ENCODE measurements around the gene RALGPS2.

DNA sequence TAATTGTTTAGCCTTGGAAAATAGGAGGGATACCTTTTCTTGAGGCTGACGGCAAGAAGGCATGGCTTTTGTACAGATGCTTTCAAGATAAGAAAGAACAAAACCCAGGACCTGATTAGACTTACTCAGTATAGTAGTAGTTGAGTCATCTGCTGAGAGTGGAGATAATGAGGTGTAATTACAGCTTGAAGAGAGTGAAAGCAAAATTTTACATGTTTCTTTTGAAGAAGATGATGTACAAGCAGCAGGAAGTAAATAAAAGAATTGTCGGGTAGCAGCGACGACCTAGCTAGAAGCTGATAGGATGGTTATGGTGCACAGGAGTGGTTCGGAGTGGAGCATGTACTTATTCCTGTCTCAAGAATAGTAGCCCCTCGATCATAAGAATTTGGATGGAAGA is 139.3 kb downstream of the RALGPS2 start:
- no peak for TF ChIP-seq POLR2AphosphoS5 (IDR thresholded peaks at IDR 0.05; ENCODE audit: low read depth)
- TF ChIP-seq, protein P1, sequence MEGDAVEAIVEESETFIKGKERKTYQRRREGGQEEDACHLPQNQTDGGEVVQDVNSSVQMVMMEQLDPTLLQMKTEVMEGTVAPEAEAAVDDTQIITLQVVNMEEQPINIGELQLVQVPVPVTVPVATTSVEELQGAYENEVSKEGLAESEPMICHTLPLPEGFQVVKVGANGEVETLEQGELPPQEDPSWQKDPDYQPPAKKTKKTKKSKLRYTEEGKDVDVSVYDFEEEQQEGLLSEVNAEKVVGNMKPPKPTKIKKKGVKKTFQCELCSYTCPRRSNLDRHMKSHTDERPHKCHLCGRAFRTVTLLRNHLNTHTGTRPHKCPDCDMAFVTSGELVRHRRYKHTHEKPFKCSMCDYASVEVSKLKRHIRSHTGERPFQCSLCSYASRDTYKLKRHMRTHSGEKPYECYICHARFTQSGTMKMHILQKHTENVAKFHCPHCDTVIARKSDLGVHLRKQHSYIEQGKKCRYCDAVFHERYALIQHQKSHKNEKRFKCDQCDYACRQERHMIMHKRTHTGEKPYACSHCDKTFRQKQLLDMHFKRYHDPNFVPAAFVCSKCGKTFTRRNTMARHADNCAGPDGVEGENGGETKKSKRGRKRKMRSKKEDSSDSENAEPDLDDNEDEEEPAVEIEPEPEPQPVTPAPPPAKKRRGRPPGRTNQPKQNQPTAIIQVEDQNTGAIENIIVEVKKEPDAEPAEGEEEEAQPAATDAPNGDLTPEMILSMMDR (conservative IDR thresholded peaks at IDR 0.05; ENCODE audit: low read depth in 2 of 2): no peak
- no peak for TF ChIP-seq EZH2phosphoT487 (IDR thresholded peaks at IDR 0.05; ENCODE audit: unreplicated experiment)
- no peak for TF ChIP-seq EZH2 (IDR thresholded peaks at IDR 0.05; ENCODE audit: low read depth, unreplicated experiment)
- no peak for TF ChIP-seq CREB1 (CRISPR knock-in tag; IDR thresholded peaks at IDR 0.05; ENCODE audit: low read depth)
- TF ChIP-seq, protein P2, sequence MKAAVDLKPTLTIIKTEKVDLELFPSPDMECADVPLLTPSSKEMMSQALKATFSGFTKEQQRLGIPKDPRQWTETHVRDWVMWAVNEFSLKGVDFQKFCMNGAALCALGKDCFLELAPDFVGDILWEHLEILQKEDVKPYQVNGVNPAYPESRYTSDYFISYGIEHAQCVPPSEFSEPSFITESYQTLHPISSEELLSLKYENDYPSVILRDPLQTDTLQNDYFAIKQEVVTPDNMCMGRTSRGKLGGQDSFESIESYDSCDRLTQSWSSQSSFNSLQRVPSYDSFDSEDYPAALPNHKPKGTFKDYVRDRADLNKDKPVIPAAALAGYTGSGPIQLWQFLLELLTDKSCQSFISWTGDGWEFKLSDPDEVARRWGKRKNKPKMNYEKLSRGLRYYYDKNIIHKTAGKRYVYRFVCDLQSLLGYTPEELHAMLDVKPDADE (IDR thresholded peaks at IDR 0.05): no peak
- TF ChIP-seq, protein P3, sequence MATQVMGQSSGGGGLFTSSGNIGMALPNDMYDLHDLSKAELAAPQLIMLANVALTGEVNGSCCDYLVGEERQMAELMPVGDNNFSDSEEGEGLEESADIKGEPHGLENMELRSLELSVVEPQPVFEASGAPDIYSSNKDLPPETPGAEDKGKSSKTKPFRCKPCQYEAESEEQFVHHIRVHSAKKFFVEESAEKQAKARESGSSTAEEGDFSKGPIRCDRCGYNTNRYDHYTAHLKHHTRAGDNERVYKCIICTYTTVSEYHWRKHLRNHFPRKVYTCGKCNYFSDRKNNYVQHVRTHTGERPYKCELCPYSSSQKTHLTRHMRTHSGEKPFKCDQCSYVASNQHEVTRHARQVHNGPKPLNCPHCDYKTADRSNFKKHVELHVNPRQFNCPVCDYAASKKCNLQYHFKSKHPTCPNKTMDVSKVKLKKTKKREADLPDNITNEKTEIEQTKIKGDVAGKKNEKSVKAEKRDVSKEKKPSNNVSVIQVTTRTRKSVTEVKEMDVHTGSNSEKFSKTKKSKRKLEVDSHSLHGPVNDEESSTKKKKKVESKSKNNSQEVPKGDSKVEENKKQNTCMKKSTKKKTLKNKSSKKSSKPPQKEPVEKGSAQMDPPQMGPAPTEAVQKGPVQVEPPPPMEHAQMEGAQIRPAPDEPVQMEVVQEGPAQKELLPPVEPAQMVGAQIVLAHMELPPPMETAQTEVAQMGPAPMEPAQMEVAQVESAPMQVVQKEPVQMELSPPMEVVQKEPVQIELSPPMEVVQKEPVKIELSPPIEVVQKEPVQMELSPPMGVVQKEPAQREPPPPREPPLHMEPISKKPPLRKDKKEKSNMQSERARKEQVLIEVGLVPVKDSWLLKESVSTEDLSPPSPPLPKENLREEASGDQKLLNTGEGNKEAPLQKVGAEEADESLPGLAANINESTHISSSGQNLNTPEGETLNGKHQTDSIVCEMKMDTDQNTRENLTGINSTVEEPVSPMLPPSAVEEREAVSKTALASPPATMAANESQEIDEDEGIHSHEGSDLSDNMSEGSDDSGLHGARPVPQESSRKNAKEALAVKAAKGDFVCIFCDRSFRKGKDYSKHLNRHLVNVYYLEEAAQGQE (IDR thresholded peaks at IDR 0.05; ENCODE audit: unreplicated experiment): no peak
- no peak for TF ChIP-seq JUNB (IDR thresholded peaks at IDR 0.05; ENCODE audit: unreplicated experiment)

Data from GM23338 (cell line).